T47D (cell line): ENCODE results near the gene HS3ST6.
"Not testable (repeated sequence)": the region's sequence is repeated elsewhere in the genome, so short reads cannot be mapped to it uniquely, and the experiment has no call there.

Source experiments
- DNase-seq, 2 experiments: peaks; one replicate each; pipeline versions ENCODE4 v3.0.0 to v3.0.0-alpha.2; 2011 to 2012; ENCODE audit warnings: low read depth in 1 of 2, low spot score in 1 of 2
- JUND ChIP-seq: IDR thresholded peaks from 2 replicates; pipeline ENCODE4 v1.6.1; 2012; ENCODE audit warnings: low read depth
- in situ Hi-C: cut with HindIII; loops from 2 replicates; pipeline ENCODE4 v1.10.0; 2016; ENCODE audit warnings: low sequenced_read_pairs, low pct_unique_long_range_greater_than_20kb

The HS3ST6 gene

DNA sequence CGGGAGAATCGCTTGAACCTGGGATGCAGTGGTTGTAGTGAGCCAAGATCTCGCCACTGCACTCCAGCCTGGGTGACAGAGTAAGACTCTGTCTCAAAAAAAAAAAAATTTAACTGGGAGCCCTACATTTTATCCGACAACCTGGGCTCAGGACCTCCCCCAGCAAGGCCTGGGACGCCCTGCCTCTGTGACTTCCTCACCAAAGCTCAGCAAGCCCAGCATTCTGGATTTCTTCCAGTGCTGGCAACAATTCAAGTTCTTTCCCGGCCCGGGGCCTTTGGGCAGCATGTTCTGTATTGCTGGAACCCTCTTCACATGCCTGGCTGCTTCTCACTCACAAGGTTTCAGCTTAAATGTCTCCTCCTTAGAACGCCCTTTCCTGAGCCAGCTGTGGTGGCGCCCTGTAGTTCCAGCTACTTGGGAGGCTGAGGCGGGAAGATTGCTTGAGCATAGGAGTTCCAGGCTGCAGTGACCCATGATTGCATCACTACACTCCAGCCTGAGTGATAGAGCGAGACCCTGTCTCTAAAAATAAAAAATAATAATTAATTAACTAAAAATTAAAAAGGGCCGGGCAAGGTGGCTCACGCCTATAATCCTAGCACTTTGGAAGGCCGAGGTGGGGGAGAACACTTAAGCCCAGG, 30.4 kb downstream of the HS3ST6 start:
- TF ChIP-seq JUND, result no peak
- in situ Hi-C loops, result no loop called here
- DNase-seq, result peak in 1 of 2 experiments; percentile 47

GRCh38 chr16:1884889-1885288, 33.3 kb downstream of the HS3ST6 start:
- no peak for DNase-seq
- no peak for TF ChIP-seq JUND
- in situ Hi-C loops, result no loop called here

DNA sequence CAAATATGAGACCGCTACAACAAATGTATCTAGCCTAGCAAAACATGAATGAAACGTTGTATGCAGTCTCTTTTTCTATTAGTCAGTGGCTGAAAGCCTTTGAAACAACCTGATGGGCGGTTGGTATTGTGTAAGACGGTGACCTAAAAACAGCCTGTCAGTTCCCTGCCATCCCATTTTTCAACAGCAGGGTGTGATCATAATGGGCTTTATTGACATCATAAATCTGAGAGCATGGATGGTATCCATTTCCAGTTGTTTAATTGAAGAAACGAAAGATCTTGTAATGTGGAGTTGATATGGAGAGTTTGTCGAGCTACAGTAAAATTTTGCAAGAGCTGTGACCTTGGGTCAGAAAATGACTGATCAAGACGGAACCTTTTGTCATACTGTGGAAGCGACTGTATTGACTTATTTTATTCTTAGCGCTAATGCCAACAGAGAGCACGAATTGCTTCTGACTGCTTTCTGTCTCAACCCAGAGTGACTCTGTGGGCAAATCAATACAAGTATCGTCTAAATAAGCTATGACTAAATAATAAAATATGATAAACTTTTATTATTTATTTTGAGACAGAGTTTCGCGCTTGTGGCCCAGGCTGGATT, 34.0 kb downstream of the HS3ST6 start:
- peak in 1 of 2 experiments; percentile 49 for DNase-seq
- TF ChIP-seq JUND, result no peak
- in situ Hi-C loops, result no loop called here

DNA sequence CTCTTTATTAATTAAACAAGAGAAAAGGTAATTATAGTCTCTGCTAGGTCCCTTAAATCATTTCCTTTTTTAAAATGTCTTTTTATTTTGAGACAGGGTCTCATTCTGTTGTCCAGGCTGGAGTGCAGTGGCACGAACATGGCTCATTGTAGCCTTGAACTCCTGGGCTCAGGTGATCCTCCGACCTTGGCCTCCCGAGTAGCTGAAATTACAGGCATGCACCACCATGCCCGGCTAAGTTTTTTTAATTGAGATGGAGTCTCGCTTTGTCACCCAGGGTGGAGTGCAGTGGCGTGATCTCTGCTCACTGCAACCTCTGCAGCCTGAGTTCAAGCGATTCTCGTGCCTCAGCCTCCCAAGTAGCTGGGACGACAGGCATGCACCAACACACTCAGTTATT, 37.0 kb downstream of the HS3ST6 start:
- in situ Hi-C loops, DNase-seq: not testable (repeated sequence)

- DNase-seq, result no peak
- in situ Hi-C loops, result no loop called here
- no peak for TF ChIP-seq JUND
Measured at GRCh38 chr16:1879477-1879876, 38.7 kb downstream of the HS3ST6 start.

DNA sequence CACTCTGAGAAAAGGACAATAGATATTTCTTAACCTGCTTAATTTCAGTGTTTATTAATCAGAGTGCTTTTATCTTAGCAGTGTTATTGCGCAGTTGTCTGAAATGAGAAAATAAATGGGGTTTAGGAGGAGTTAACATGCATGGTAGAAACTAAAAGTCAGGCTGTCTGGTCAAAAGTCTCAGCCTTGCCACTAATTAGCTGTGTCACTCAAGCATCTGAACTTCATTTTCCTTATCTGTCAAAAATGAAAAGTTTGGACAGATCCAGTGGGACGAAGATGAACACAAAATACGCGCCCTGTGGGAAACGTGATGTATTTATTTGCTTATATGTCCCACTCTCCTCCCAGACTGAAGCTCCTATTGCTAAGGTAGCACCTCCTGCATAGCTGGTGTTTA, 40.0 kb downstream of the HS3ST6 start:
- in situ Hi-C loops, result no loop called here
- no peak for DNase-seq
- TF ChIP-seq JUND, result no peak

GRCh38 chr16:1877804-1878203, 40.4 kb downstream of the HS3ST6 start:
- TF ChIP-seq JUND, result no peak
- in situ Hi-C loops, result no loop called here
- no peak for DNase-seq

DNA sequence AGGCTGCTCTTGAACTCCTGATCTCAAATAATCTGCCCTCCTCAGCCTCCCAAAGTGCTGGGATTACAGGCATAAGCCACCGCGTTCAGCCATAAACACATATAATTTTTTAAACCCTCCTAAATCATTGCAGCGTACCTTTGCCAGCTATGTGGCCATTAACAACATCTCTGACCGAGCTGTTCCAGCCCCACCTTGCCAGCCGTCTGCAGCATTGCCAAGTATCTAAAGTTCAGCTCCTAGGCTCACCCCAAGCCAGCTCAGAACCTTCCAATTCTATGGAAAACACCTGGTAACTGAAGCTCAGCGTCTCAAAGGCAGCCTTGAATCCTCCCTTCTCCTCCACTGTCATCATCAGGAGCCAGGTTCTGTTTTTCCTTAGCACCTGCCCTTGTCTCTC, 41.1 kb downstream of the HS3ST6 start:
- no peak for TF ChIP-seq JUND
- in situ Hi-C loops, result no loop called here
- no peak for DNase-seq

GRCh38 chr16:1876468-1876867, 41.7 kb downstream of the HS3ST6 start:
- in situ Hi-C loops, result no loop called here
- no peak for DNase-seq
- no peak for TF ChIP-seq JUND

DNA sequence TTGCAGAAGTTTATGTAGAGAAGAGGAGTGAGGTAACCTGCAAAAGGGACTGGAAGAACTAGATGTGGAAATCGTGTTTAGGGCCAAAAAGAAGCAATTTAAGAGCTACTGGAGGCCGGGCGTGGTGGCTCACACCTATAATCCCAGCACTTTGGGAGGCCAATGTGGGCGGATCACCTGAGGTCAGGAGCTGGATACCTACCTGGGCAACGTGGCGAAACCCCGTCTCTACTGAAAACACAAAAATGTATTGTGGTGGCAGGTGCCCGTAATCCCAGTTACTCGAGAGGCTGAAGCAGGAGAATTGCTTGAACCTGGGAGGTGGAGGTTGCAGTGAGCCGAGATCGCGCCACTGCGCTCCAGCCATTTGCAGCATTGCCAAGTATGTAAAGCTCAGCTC, 42.1 kb downstream of the HS3ST6 start:
- DNase-seq, in situ Hi-C loops: not testable (repeated sequence)

- no peak for DNase-seq
- no peak for TF ChIP-seq JUND
- in situ Hi-C loops, result no loop called here
Measured at GRCh38 chr16:1874854-1875253, 43.4 kb downstream of the HS3ST6 start.

GRCh38 chr16:1871974-1872635, 46.1 kb downstream of the HS3ST6 start, which contains the start of gene MEIOB:
TSS of gene MEIOB (minus strand) at chr16:1872164. CDS start at chr16:1868175, 3,989 bp downstream.
- in situ Hi-C loops, result no loop called here
- no peak for TF ChIP-seq JUND
- DNase-seq, result peak; percentile 51 to 87

DNA sequence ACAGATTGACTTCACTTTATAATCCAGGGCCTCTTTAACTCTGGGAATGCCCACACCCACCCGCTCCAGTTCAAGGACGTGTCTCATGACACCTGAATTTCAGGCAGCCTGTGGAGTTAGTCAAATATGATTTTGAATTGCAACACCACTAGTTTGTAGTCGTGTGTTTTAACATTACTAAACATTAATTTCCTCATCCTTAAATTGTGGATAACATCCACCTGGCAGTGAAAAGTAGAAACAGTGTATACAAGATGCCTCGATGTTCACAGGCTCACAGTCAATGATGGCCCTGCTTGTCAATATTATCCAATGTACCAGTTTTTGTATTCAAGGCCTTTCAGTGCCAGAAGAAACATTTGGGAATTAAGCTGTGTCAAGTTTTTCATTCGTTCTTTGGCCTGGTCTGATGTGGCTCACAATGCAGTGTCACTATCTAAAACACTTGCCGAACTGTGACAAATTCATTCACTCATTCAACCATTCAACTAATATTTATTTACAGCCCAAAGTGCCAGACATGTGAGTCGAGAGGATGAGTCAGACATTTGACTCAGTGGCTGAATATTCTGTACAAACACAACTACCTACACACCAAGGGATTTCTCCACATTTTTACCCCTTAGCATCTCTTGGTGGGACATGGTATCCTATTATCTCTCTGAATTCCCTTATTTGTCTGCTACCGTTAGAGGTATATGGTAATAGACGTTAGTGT, 47.7 kb downstream of the HS3ST6 start:
- in situ Hi-C loops, result no loop called here
- DNase-seq, result no peak
- no peak for TF ChIP-seq JUND
